ENCODE measurements around the gene LCN15. TPM values are rescaled to one million over a fixed set of nuclear protein-coding genes. Genes with fewer than 3 reads are reported as not detected.

Gene LCN15
- total RNA-seq, 4 donors from 2014 or later = 6.4 to 11.9 TPM; not detected in 2

DNA sequence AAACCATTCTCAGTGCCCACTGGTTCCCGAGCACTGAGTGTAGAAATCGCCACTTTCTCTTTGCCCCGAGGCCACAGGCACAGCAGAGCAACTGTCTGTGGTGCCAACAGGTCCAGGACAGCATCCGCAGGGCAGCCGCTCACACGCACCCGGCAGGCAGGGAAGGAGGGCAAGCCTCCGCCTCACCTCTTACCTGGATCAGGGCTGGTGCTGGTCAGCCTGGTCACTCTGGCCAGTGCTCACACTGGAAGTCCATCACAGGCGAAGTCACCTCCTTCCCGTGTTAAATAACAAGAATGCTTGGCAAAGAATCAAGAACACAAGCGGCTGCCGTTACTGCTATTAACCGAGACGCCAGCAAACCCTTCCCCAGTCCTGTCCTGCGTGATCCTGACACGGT is 38.2 kb downstream of the LCN15 start:
- in situ Hi-C loops (cut with MboI; ENCODE audit: low pct_ligation_motif_present in 1 of 4, low pct_unique_long_range_greater_than_20kb in 1 of 4, low sequenced_read_pairs in 3 of 4) (no loop called here), intact Hi-C loops (cut with DNase I; ENCODE audit: low total_unique reads) (loop anchor here (5.0 kb wide), 1 partner anchor 39 kb away; the partner anchor contains the start of gene AGPAT2)
- WGBS, 2 donors (ENCODE audit: low coverage in 1 of 2) = 75% methylated on average over 16 of the region's 16 CpGs; no CpG with 5 or more reads in 1 of the 2 donors
- H3K4me1 ChIP-seq = peaks cover 15 to 40% (median 29%) of the 10 kb centered on the region in 4 donors
- H3K27ac ChIP-seq = peak overlapping the region in 1 of 4 donors; percentile 85
- peaks cover 0 to 22% (median 9%) of the 10 kb centered on the region in 4 donors for H3K36me3 ChIP-seq
- no peak for DNase-seq
- no peak for TF ChIP-seq POLR2AphosphoS5 (IDR thresholded peaks at IDR 0.05)
- no peak for TF ChIP-seq POLR2A (IDR thresholded peaks at IDR 0.05)
- no peak for TF ChIP-seq EP300 (IDR thresholded peaks at IDR 0.05; ENCODE audit: low read depth)
- no peak for TF ChIP-seq CTCF (IDR thresholded peaks at IDR 0.05)
- H3K27me3 ChIP-seq = no peaks in the 10 kb centered on the region
- no peaks in the 10 kb centered on the region for H3K9me3 ChIP-seq
- peak overlapping the region in 1 of 4 donors; percentile 90 for H3K4me3 ChIP-seq

DNA sequence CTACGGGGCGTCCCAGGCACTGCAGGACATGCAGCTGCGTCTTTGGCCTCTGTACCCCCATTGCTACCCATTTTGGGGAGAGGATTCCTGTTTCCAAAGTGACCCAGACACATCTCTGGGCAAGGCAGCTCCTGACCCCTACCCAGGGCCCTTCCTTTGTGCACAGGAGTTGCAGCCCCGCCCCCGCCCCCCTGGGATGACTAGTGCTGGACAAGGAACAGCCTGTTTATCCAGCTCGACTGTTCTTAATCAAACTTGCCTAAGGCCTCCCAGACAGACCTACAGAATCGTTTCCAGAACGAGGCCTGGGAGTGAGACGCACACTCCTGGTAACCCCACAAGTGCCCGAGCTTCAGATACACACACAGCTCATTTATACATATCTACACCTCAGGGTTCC is 38.7 kb downstream of the LCN15 start:
- TF ChIP-seq EP300 (IDR thresholded peaks at IDR 0.05; ENCODE audit: low read depth) (no peak), CTCF (IDR thresholded peaks at IDR 0.05) (no peak), POLR2A (IDR thresholded peaks at IDR 0.05) (no peak), POLR2AphosphoS5 (IDR thresholded peaks at IDR 0.05) (no peak)
- in situ Hi-C loops (cut with MboI; ENCODE audit: low pct_ligation_motif_present in 1 of 4, low pct_unique_long_range_greater_than_20kb in 1 of 4, low sequenced_read_pairs in 3 of 4) (no loop called here), intact Hi-C loops (cut with DNase I; ENCODE audit: low total_unique reads) (loop anchor here (5.0 kb wide), 1 partner anchor 38 kb away; the partner anchor contains the start of gene AGPAT2)
- Histone ChIP-seq H3K9me3 (no peaks in the 10 kb centered on the region), H3K4me3 (peak overlapping the region in 1 of 4 donors; percentile 90), H3K36me3 (peaks cover 0 to 22% (median 9%) of the 10 kb centered on the region in 4 donors), H3K27me3 (no peaks in the 10 kb centered on the region), H3K27ac (no peak overlapping the region), H3K4me1 (peaks cover 15 to 45% (median 32%) of the 10 kb centered on the region in 4 donors)
- DNase-seq = no peak
- WGBS, 2 donors (ENCODE audit: low coverage in 1 of 2) = 78% methylated on average over 10 of the region's 10 CpGs; no CpG with 5 or more reads in 1 of the 2 donors

DNA sequence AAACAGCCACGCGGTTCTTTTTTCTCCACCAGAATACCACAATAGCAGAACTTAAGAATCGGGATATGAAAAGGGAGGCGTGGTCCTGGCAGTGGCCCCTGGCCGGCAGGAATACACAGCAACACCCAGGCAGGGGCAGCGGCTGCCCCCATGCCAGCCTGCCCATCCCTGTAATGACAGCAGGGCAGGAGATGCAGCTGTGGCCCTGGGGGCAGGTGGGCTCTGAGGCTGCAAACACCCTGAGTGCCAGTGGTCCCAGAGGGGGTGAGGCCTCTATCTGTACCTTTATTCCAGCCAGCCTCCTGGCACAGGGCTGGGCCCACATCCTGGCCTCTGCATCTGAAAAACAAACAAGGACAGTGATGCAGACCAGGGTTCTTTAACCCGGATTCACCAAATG is 39.5 kb downstream of the LCN15 start:
- H3K9me3 ChIP-seq = no peaks in the 10 kb centered on the region
- H3K27ac ChIP-seq = no peak overlapping the region
- in situ Hi-C loops (cut with MboI; ENCODE audit: low pct_ligation_motif_present in 1 of 4, low pct_unique_long_range_greater_than_20kb in 1 of 4, low sequenced_read_pairs in 3 of 4) (no loop called here), intact Hi-C loops (cut with DNase I; ENCODE audit: low total_unique reads) (loop anchor here (5.0 kb wide), 1 partner anchor 37 kb away; the partner anchor contains the start of gene AGPAT2)
- TF ChIP-seq EP300 (IDR thresholded peaks at IDR 0.05; ENCODE audit: low read depth) (no peak), POLR2A (IDR thresholded peaks at IDR 0.05) (no peak), CTCF (IDR thresholded peaks at IDR 0.05) (no peak), POLR2AphosphoS5 (IDR thresholded peaks at IDR 0.05) (no peak)
- WGBS, 2 donors (ENCODE audit: low coverage in 1 of 2) = 77 to 86% methylated on average over 2 to 7 of the region's 7 CpGs
- DNase-seq = no peak
- no peak overlapping the region for H3K4me3 ChIP-seq
- peaks cover 15 to 52% (median 39%) of the 10 kb centered on the region in 4 donors for H3K4me1 ChIP-seq
- H3K27me3 ChIP-seq = no peaks in the 10 kb centered on the region
- H3K36me3 ChIP-seq = peaks cover 0 to 22% (median 9%) of the 10 kb centered on the region in 4 donors

GRCh38 chr9:136723989-136724388 is 40.3 kb downstream of the LCN15 start:
- TF ChIP-seq POLR2AphosphoS5 (IDR thresholded peaks at IDR 0.05) (no peak), EP300 (IDR thresholded peaks at IDR 0.05; ENCODE audit: low read depth) (no peak), CTCF (IDR thresholded peaks at IDR 0.05) (no peak), POLR2A (IDR thresholded peaks at IDR 0.05) (no peak)
- Histone ChIP-seq H3K4me3 (no peak overlapping the region), H3K27me3 (peaks cover 6% of the 10 kb centered on the region), H3K4me1 (peaks cover 19 to 48% (median 42%) of the 10 kb centered on the region in 4 donors), H3K9me3 (no peaks in the 10 kb centered on the region), H3K36me3 (peaks cover 0 to 22% (median 9%) of the 10 kb centered on the region in 4 donors), H3K27ac (no peak overlapping the region)
- DNase-seq = no peak
- 91% methylated on average over 8 of the region's 8 CpGs; no CpG with 5 or more reads in 1 of the 2 donors for WGBS, 2 donors (ENCODE audit: low coverage in 1 of 2)
- intact Hi-C loops (cut with DNase I; ENCODE audit: low total_unique reads) = no loop called here
- in situ Hi-C loops (cut with MboI; ENCODE audit: low pct_ligation_motif_present in 1 of 4, low pct_unique_long_range_greater_than_20kb in 1 of 4, low sequenced_read_pairs in 3 of 4) = no loop called here

All from transverse colon (tissue), 4 donors.